SHP77 (cell line): Measurements from ENCODE around the gene CTCFL.

Experiments
- DNase-seq, 2 experiments: peaks; one replicate each; lab custom pipeline; 2025; lab: John Stamatoyannopoulos, UW

CTCFL gene, protein sequence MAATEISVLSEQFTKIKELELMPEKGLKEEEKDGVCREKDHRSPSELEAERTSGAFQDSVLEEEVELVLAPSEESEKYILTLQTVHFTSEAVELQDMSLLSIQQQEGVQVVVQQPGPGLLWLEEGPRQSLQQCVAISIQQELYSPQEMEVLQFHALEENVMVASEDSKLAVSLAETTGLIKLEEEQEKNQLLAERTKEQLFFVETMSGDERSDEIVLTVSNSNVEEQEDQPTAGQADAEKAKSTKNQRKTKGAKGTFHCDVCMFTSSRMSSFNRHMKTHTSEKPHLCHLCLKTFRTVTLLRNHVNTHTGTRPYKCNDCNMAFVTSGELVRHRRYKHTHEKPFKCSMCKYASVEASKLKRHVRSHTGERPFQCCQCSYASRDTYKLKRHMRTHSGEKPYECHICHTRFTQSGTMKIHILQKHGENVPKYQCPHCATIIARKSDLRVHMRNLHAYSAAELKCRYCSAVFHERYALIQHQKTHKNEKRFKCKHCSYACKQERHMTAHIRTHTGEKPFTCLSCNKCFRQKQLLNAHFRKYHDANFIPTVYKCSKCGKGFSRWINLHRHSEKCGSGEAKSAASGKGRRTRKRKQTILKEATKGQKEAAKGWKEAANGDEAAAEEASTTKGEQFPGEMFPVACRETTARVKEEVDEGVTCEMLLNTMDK

DNA sequence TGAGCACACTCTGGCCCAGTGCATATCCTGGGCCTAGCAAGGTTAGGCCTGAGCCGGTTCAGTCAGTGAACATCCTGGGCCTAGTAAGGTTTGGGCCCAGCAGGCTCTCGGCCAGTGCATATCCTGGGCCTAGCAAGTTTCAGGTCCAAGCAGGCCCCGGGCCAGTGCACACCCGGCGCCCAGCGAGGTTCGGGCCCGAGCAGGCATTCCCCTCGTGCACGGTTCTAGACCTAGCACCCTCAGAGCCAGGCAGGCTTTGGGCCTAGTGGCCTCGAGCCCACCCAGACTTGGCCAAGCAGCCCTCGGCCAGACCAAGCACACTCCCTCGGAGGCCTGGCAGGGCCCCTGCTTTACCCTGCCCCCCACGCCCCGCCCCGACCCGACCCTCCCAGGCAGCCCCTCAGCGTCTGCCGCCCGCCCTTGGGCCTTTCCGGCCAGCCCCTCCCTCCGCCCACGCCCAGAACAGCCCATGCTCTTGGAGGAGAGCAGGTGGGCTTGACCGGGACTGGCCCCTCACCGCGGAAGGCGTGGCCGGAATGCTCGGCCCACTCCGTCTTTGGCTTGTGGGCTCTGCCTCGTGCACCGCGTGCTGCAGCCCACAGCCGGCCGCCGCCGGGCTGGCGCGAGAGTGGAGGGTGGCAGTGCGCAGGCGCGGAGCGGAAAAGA is at the start of gene CTCFL:
CTCFL (minus strand) TSS at position 630 of the 666 bp plus-strand sequence. CDS start 935 bp downstream, outside the sequence.
- no peak for DNase-seq

DNA sequence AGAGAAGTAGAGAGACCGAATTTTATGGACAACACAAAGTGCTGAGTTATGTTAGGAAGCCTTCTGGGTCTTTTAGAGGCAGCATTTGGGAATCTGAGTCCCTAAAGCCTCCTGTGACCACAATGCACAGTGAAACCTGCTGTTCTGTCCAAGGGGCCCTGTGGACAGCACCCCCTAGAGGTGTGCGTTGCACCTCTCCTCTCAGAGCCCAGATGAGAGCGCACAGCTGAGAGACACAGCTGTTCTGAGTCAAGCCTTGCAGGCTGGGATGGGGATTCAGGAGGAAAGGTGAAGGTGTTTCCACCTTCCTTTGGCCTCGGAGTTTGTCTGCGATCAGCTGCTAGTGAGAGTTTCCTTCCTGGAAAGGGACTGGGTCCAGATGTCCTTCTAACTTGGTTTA is 49.0 kb upstream of the CTCFL start:
- DNase-seq = no peak

DNA sequence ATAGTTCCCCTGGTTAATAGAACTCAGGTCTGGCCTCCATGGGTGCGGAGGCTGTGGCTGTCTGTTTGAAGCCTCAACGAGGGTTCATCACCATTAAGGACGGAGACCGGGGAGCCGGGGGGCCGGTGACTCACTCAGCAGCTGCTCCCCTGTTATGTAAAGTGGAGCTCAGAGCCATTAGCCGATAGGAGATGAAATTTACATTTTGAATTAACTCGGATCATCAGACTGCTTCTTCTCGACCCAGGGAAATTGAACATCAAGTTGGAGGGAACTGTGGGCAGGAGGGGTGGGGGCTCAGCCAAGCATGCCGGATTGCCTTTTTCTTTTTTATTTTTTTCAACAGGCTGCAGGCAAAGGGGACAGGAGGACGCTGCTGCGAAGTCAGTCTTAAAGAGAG is 48.3 kb upstream of the CTCFL start:
- no peak for DNase-seq

DNA sequence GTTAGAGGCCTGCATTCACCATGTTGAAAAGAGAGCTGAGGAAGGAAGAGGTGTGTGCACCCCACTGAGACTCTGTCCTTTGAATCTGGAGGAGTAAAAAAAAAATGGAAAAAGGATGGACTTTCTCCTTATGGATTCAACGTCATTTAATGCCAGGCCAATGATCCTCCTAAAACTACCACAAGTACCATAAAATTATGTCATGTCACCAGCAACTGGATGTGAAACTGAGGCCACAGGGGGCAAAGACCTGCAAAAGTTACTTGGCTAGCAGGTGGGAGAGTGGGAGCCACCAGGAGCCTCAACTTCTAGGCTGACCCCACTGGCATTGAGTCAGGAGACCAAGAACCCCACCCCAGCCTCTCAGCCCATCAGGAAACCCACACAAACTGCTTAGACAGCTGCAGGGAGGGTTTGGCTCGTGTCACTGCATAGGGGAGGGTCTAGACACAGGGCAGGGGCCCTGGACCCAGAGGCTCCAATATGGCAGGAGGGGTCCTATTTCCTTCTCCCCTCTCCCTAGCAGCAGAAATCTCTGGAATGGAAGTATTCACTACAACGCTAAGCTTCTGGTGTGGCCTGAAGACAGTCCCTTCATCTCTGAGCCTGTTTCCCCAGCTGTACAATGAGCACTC is 47.0 kb upstream of the CTCFL start:
- DNase-seq = no peak

DNA sequence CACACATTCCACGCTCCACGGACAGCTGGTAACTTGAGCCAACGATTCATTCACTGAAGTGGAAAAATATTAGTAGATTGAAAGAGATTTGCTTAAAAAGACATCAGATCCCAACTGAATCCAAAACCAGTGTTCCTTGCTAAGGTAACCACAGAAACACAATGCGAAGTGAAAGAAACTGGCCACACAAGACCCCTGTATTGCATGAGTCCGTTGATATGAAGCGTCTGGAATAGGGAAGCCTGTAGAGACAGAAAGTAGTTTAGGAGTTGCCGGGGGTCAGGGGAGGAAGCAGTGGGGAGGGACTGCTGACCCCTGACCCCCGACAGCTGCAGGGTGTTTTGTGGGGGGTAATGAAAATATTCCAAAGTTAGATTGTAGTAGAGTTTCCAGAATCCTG is 46.0 kb upstream of the CTCFL start:
- no peak for DNase-seq

DNA sequence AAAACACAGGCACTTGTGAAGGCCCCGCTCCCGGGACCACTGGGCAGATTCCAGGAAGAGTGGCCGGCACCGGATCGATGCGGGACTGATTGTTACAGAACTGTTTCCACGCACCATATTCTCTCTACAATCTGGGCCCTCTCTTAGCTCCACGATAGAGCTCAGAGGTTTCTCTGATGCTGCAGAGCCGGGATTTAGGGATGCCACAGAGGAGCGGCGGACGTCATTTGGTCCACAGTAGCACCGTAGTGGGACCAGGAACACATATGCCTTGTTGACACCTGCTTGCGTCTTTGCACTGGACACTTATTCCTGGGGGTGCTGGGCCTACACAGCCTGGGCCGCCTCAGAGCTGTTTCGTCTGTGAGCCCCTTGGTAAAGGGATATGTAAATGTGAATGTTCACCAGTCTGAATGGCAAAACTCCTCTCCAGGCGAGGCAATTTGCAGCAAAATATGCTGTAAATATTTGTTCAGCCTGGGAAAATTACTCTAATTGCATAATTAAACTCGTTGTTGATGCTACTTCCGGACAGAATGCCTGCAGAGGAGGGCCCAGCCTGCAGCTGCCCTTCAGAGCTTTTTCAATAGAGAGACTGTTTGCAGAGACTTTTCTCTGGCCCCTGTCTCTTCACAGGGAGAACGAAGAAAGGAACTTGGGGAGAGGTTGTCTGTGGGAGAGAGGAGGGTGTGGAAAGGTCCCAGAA is 45.4 kb upstream of the CTCFL start:
- DNase-seq = no peak

DNA sequence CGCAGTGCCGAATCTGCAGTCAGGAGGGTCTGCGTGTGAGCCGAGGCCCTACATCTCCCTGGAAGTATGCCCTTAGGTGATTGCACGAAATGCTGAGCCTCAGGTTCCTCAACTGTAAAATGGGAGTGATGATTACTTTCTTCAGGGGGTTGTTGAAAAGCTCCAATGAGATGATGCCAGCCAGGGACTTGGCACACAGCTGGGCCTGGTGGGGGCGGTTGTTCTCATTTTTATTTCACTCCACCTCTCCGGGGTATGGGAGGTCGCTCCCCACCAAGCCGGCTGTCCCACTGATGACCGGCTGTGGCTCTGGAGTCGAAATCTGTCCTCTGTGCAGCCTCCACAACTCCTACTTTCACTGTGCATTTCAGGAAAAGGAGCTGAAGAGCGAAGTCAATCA is 44.0 kb upstream of the CTCFL start:
- DNase-seq = no peak

DNA sequence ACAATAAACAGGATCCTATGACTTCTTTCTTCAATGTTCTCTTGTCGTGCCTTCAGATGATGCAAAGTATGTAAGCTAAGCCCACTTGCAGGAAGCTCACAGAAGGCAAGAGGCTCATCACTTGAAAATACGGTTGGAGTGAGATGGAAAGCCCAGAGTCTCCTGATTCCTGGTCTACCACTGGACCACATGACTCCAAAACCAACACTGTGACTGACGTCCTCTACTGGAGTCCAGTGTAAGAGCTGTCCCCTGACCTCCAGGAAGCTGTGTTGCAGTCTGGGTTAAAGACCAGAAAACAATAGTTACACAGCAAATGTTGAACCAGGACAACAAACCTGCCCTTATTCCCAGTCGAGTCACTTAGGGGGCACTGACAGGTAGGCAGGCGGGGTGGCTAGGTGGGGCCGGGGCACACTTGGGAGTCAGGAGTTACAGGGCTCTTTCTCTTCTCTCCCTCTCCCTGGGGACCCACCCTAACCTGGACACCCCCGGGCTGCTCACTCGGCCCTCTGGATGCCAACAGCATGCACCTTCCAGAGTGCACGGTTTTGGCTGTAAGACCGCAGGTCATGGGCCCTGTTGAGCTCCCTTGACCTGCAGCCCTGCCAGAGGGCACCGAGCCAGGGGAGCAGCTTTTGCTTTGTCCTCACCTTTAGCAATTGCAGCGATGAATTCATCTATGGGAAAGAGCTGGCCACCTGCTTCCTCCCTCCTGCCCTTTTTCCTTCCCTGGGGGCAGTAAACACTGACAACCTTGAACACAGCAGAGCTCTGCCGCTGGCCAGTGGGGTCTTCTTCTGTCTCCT is 43.4 kb upstream of the CTCFL start:
- no peak for DNase-seq

DNA sequence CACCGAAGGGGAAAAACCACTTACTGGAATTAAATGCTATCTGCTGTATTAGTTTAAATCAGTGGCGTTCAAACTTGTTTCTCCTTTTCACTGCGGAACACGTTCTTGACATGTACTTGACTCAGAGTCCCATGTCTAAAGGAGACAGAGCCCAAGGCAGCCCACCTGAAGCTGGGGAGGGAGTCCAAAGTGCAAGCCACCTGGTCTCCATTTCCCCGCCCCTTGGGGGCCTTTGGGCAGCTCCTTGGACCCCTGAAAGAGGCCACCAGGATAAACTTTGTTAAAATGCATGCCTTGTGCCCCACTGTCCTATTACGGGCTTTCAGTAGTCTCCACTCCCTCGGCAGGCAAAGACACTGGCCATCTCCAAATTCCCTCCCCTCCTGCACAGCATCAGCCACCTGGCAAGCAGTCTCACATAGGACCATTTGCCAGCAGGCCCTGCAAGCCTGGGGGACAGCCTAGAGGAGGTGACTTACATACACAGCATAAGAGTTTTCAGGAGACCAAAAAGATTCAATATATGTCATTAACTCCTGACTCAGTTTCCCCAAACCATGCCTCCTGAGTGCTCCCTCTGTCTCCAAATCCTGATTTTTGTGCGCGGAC is 42.6 kb upstream of the CTCFL start:
- DNase-seq = no peak

DNA sequence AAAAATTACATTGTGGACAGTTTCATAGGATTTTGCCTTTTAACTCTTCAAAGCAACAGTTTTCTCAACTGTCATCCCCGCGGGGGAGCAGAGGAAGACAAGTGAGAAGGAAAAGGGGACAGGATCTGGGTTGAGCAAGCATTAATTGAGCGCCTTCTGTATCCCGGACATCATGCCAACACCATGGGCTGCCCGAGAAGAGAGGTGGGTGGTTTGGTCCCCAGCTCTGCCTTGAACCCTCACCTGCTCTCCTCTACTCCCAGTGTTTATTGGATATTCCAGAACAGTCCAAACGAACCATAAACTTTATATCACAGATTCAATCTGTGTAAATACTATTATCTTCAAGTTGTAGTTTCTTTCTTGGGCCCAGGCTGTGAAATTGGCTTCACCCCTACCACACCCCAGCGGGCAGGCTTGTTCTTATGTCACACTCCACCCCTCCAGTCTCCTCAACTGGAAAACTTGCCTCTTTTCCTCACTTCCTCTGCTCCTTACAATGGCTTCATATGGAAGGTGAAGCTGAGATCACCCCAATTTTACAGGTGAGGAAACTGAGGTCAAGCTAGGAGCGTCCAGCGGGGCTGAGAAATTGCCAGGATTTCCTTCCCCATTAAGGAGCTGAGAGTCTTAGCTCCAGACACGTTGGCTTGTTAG is 42.0 kb upstream of the CTCFL start:
- DNase-seq = no peak

DNA sequence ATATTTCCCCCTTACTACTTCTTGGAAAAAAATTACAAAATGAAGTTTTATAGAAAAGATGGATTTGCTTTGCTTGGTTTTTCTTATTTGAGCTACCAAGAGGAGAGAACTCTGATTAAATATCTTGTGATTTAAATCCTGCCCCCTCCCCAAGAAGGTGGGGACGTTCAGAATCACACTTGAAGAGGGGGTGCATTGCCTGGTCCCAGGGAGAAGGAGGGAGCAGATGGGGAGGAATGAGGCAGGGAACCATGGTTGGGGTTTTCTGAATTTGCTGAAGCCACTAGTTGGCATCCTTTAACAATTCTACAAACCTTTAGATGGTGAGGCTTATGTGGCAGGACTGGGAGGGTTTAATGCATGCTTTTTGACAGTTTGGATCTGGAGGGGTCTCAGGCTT is 41.5 kb upstream of the CTCFL start:
- no peak for DNase-seq

DNA sequence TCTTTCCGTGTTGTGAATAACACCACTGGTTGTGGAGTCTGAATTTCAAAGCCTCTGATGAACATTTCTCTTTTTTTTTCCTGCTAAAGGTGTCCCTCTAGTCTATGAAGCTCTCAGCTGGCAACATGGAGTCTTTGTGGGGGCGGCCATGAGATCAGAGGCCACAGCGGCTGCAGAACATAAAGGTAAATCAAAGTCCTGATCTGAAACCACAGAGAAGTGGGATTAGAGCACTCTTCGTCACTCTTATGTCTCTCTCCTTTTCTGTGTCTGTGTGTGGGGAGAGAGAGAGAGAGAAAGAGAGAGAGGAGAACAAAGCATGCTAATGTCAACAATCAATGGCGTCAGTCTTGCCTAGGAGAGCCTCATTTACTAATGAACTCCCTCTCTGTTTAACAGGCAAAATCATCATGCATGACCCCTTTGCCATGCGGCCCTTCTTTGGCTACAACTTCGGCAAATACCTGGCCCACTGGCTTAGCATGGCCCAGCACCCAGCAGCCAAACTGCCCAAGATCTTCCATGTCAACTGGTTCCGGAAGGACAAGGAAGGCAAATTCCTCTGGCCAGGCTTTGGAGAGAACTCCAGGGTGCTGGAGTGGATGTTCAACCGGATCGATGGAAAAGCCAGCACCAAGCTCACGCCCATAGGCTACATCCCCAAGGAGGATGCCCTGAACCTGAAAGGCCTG is 40.2 kb upstream of the CTCFL start:
- DNase-seq = no peak

DNA sequence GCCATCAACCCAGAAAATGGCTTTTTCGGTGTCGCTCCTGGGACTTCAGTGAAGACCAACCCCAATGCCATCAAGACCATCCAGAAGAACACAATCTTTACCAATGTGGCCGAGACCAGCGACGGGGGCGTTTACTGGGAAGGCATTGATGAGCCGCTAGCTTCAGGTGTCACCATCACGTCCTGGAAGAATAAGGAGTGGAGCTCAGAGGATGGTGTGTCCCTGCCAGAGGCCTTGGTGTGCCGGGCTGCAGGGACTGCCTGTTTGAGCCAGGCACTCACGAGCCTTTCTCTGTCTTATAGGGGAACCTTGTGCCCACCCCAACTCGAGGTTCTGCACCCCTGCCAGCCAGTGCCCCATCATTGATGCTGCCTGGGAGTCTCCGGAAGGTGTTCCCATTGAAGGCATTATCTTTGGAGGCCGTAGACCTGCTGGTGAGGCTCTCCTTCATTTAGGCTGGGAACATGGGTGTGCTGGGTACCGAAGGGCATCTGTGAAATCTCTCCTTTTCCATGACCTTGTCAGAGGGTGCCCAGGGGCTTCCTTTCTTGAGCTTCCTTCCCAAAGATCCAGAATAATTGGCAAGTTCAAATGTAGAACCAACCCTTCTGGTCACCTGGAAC is 39.4 kb upstream of the CTCFL start:
- no peak for DNase-seq

DNA sequence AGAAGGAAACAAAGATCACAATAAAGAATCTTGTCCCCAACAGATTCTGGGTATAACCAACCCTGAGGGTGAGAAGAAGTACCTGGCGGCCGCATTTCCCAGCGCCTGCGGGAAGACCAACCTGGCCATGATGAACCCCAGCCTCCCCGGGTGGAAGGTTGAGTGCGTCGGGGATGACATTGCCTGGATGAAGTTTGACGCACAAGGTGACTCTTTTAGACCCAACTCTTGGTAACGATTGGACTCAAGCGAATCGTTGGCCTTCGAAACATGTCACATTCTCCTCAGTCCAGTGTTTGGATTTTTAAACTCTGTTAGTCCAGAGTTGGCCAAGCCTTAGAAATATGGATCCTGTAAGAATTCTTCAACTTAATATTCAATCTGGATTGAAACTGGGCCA is 38.6 kb upstream of the CTCFL start:
- DNase-seq = no peak

DNA sequence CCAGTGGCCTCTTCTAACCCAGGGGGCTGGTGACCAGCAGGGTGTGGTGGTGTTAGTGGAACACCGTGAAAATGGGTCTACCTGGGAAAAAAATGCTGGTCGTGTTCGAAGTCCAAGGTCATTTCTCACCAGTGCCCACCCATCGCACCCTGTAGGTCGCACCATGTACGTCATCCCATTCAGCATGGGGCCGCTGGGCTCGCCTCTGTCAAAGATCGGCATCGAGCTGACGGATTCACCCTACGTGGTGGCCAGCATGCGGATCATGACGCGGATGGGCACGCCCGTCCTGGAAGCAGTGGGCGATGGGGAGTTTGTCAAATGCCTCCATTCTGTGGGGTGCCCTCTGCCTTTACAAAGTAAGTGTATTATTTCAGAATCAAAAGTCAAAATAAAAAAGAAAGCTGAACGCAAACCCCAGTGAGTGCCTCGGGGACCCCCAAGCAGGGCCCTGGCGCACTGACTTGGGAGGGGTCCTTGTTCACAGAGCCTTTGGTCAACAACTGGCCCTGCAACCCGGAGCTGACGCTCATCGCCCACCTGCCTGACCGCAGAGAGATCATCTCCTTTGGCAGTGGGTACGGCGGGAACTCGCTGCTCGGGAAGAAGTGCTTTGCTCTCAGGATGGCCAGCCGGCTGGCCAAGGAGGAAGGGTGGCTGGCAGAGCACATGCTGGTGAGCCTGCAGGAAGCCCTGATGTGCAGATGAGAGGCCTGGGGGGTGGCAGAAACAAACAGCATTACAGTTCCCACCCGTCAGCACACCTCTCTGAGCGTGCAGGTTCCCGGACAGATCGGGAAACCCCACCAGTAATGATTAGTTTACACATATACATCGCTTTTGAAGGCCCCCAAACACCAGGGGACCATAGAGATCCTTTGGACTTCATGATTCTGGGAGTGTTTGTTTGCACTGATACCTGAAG is 37.9 kb upstream of the CTCFL start:
- no peak for DNase-seq

DNA sequence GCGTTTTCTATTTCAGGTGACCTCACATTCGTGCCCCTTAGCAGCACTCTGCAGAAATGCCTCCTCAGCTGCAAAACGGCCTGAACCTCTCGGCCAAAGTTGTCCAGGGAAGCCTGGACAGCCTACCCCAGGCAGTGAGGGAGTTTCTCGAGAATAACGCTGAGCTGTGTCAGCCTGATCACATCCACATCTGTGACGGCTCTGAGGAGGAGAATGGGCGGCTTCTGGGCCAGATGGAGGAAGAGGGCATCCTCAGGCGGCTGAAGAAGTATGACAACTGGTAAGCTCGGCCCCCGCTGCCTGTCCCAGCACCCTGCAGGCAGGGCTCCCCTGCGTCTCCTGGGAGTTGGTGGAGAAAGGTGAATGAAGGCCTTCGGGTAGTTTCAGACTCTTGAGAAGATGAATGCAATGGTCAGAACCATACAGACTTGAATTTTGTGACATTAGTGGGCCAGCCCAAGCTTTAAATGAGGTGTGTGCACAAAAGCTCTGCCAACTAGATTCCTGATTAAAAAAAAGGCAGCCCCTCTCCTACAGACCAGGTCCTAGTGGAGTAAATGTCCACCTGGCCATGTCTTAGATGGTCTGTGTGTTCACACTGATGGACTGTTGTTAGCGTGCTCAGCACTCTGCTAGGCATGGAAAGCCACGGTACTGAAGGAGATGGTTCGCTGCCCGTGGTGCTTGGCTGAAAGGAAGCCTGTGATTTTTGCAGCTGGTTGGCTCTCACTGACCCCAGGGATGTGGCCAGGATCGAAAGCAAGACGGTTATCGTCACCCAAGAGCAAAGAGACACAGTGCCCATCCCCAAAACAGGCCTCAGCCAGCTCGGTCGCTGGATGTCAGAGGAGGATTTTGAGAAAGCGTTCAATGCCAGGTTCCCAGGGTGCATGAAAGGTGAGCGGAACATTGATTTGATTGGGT is 36.7 kb upstream of the CTCFL start:
- no peak for DNase-seq
